Measurements from ENCODE around the gene CADM2. TPM values are rescaled to one million over a fixed set of nuclear protein-coding genes. Genes with fewer than 3 reads are reported as not detected.
A peak's percentile ranks its signal among the peaks of the same experiment; 100 is the strongest.

Gene CADM2
- total RNA-seq, 1 donor from 2014 or later = 0.55 TPM

GRCh38 chr3:85567071-85567676 lies 608.4 kb downstream of the CADM2 start:
- H3K9me3 ChIP-seq = no peaks in the 10 kb centered on the region
- peak; percentile 61 for TF ChIP-seq CTCF (IDR thresholded peaks at IDR 0.05)
- H3K4me1 ChIP-seq = no peaks in the 10 kb centered on the region
- no peaks in the 10 kb centered on the region for H3K27me3 ChIP-seq
- intact Hi-C loops (cut with DNase I) = no loop called here
- no peak overlapping the region for H3K27ac ChIP-seq
- no peak for DNase-seq
- no peaks in the 10 kb centered on the region for H3K36me3 ChIP-seq
- no peak overlapping the region for H3K4me3 ChIP-seq
- ATAC-seq = peak; percentile 68

GRCh38 chr3:85570819-85571218 lies 612.0 kb downstream of the CADM2 start:
- intact Hi-C loops (cut with DNase I) = no loop called here
- Histone ChIP-seq H3K4me1 (no peaks in the 10 kb centered on the region), H3K27me3 (no peaks in the 10 kb centered on the region), H3K9me3 (no peaks in the 10 kb centered on the region), H3K4me3 (no peak overlapping the region), H3K27ac (no peak overlapping the region), H3K36me3 (no peaks in the 10 kb centered on the region)
- DNase-seq (no peak), ATAC-seq (no peak)
- TF ChIP-seq CTCF (IDR thresholded peaks at IDR 0.05) = no peak

- no peak overlapping the region for H3K27ac ChIP-seq
- no peak overlapping the region for H3K4me3 ChIP-seq
- DNase-seq = no peak
- TF ChIP-seq CTCF (IDR thresholded peaks at IDR 0.05) = no peak
- ATAC-seq = no peak
- no peaks in the 10 kb centered on the region for H3K4me1 ChIP-seq
- intact Hi-C loops (cut with DNase I) = no loop called here
- H3K27me3 ChIP-seq = no peaks in the 10 kb centered on the region
- H3K9me3 ChIP-seq = no peaks in the 10 kb centered on the region
- no peaks in the 10 kb centered on the region for H3K36me3 ChIP-seq
These were observed 613.0 kb downstream of the CADM2 start for GRCh38 chr3:85571835-85572234.

- Histone ChIP-seq H3K27ac (no peak overlapping the region), H3K27me3 (no peaks in the 10 kb centered on the region), H3K9me3 (no peaks in the 10 kb centered on the region), H3K4me3 (no peak overlapping the region), H3K36me3 (no peaks in the 10 kb centered on the region), H3K4me1 (no peaks in the 10 kb centered on the region)
- intact Hi-C loops (cut with DNase I) = no loop called here
- TF ChIP-seq CTCF (IDR thresholded peaks at IDR 0.05) = no peak
- ATAC-seq (no peak), DNase-seq (no peak)
These were observed 613.6 kb downstream of the CADM2 start for GRCh38 chr3:85572426-85572825.

- TF ChIP-seq CTCF (IDR thresholded peaks at IDR 0.05) = no peak
- Histone ChIP-seq H3K9me3 (no peaks in the 10 kb centered on the region), H3K27me3 (no peaks in the 10 kb centered on the region), H3K36me3 (no peaks in the 10 kb centered on the region), H3K4me1 (no peaks in the 10 kb centered on the region), H3K4me3 (no peak overlapping the region), H3K27ac (no peak overlapping the region)
- DNase-seq = no peak
- ATAC-seq = no peak
- intact Hi-C loops (cut with DNase I) = no loop called here
These were observed 614.2 kb downstream of the CADM2 start for GRCh38 chr3:85572978-85573377.

All from upper lobe of right lung (tissue), 1 donor.